PC-3 (cell line): ENCODE measurements around the gene TMEM39A. TPM values are rescaled to one million over a fixed set of nuclear protein-coding genes. Genes with fewer than 3 reads are reported as not detected.

Source experiments
- ATAC-seq: fragments of 200-7000 bp; cut with Tn5 transposase; 2 replicates; pipeline ENCODE4 v1.9.1; 2020; ENCODE audit warnings: mild to moderate bottlenecking, moderate library complexity
- BruUV-seq: library from RNA; stranded (reverse); fragments of 400-500 nt; replicated peaks from 2 replicates; lab custom pipeline; 2021; lab: Mats Ljungman, UMichigan
- CTCF ChIA-PET: fragments of 300-600 bp; sonication (Branson Sonifier 250); formaldehyde crosslinking; loops from one replicate; lab custom pipeline; 2022; ENCODE audit warnings: antibody characterized with exemption; lab: Charles Lee
- POLR2A ChIA-PET: fragments of 300-600 bp; sonication (Branson Sonifier 250); formaldehyde crosslinking; loops from one replicate; lab custom pipeline; 2022; ENCODE audit warnings: antibody characterized with exemption; ENCODE audit not compliant: unreplicated experiment; lab: Charles Lee
- DNase-seq: peaks from one replicate; pipeline ENCODE4 v3.0.0-alpha.2; 2015
- H2AFZ ChIP-seq: fragments of 300-600 bp; sonication (generic); 2 replicates; pipeline ENCODE4 v1.6.0; 2016; ENCODE audit warnings: antibody characterized with exemption, low read length
- H3F3A ChIP-seq: fragments of 300-600 bp; sonication (generic); one replicate; pipeline ENCODE4 v1.6.0; 2017; ENCODE audit warnings: antibody characterized with exemption, low read length, control low read depth, mild to moderate bottlenecking; ENCODE audit not compliant: unreplicated experiment
- H3K27ac ChIP-seq: fragments of 300-600 bp; sonication (generic); 2 replicates; pipeline ENCODE4 v1.5.1; 2016; ENCODE audit warnings: mild to moderate bottlenecking, low read length
- H3K27me3 ChIP-seq: fragments of 300-600 bp; sonication (generic); 2 replicates; pipeline ENCODE4 v1.6.1; 2016; ENCODE audit warnings: low read length, mixed read lengths
- H3K36me3 ChIP-seq: fragments of 300-600 bp; sonication (generic); 2 replicates; pipeline ENCODE4 v1.6.1; 2016; ENCODE audit warnings: low read depth, mixed run types, low read length, mixed read lengths
- H3K4me1 ChIP-seq: fragments of 300-600 bp; sonication (generic); 2 replicates; pipeline ENCODE4 v1.5.1; 2016; ENCODE audit warnings: low read length; ENCODE audit not compliant: insufficient read depth
- H3K4me2 ChIP-seq: fragments of 300-600 bp; sonication (generic); 2 replicates; pipeline ENCODE4 v1.6.0; 2016; ENCODE audit warnings: low read length
- H3K4me3 ChIP-seq: fragments of 300-600 bp; sonication (generic); 2 replicates; pipeline ENCODE4 v1.5.1; 2016; ENCODE audit warnings: mild to moderate bottlenecking, low read length, mixed read lengths
- H3K79me2 ChIP-seq: fragments of 300-600 bp; sonication (generic); 2 replicates; pipeline ENCODE4 v1.6.1; 2017; ENCODE audit warnings: low read length, mixed read lengths
- H3K9ac ChIP-seq: fragments of 300-600 bp; sonication (generic); 2 replicates; pipeline ENCODE4 v1.6.0; 2016; ENCODE audit warnings: mild to moderate bottlenecking, low read length
- H3K9me2 ChIP-seq: fragments of 300-600 bp; sonication (generic); replicated peaks from 2 replicates; pipeline ENCODE4 v1.6.1; 2016; ENCODE audit warnings: mixed run types, low read length, mixed read lengths
- H3K9me3 ChIP-seq: fragments of 300-600 bp; sonication (generic); 2 replicates; pipeline ENCODE4 v1.6.1; 2016; ENCODE audit warnings: low read length, mixed read lengths
- H4K20me1 ChIP-seq: fragments of 300-600 bp; sonication (generic); 2 replicates; pipeline ENCODE4 v1.6.1; 2016; ENCODE audit warnings: low read length, mixed read lengths
- EZH2 ChIP-seq: fragments of 300-600 bp; sonication (generic); IDR thresholded peaks from one replicate; pipeline ENCODE4 v1.6.1; 2017; ENCODE audit warnings: antibody characterized with exemption, mild to moderate bottlenecking, low read length; ENCODE audit not compliant: unreplicated experiment
- EZH2phosphoT487 ChIP-seq: fragments of 300-600 bp; sonication (generic); IDR thresholded peaks from 2 replicates; pipeline ENCODE4 v1.6.1; 2018; ENCODE audit warnings: mild to moderate bottlenecking, antibody characterized with exemption, low read length, borderline replicate concordance
- intact Hi-C: fragments of 100-400 bp; cut with micrococcal nuclease; formaldehyde crosslinking; loops from 2 replicates; pipeline ENCODE4 v1.9.0; 2023
- total RNA-seq: library from RNA; depleted of rRNA; stranded (reverse); fragments of >200 nt; gene quantifications from 2 replicates; pipeline ENCODE4 v1.2.3, GENCODE V29; 2014
- TF ChIP-seq, protein P1 (sequence below): fragments of 300-600 bp; sonication (generic); conservative IDR thresholded peaks from 2 replicates; pipeline ENCODE4 v1.5.1; 2017; ENCODE audit warnings: antibody characterized with exemption, low read depth, mild to moderate bottlenecking, low read length

TMEM39A gene
- total RNA-seq, 1 experiment from 2014 or later: 56.5 TPM

DNA sequence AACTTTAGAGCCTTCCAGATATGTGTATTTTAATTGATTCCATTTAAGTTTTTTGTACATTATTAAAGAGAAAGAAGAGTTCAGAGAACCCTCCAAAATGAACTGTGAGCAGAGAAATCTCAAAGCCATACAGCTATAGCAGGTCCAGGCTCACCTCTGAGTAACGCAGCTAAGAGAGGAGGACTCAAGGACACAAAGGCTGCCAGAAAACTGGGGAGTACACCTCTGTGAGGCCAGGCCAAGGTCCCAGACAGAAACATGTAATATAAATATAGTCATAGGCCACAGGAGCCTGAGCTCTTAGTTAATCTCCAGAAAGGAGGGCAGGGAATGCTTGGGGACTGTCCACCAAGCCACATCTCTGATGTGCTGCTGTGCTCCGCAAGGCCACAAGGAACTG lies 66.5 kb downstream of the TMEM39A start:
- no peaks in the 10 kb centered on the region for H3K27me3 ChIP-seq
- POLR2A ChIA-PET: no interaction called here
- CTCF ChIA-PET: no interaction called here
- H3K36me3 ChIP-seq: no peaks in the 10 kb centered on the region
- H3K79me2 ChIP-seq: no peaks in the 10 kb centered on the region
- no peaks in the 10 kb centered on the region for H3K4me1 ChIP-seq
- intact Hi-C loops: no loop called here
- ATAC-seq (no peak), DNase-seq (no peak)
- H3K4me2 ChIP-seq: no peak overlapping the region
- no peak overlapping the region for H3K4me3 ChIP-seq
- TF ChIP-seq EZH2phosphoT487 (no peak), EZH2 (no peak)
- TF ChIP-seq, protein P1, sequence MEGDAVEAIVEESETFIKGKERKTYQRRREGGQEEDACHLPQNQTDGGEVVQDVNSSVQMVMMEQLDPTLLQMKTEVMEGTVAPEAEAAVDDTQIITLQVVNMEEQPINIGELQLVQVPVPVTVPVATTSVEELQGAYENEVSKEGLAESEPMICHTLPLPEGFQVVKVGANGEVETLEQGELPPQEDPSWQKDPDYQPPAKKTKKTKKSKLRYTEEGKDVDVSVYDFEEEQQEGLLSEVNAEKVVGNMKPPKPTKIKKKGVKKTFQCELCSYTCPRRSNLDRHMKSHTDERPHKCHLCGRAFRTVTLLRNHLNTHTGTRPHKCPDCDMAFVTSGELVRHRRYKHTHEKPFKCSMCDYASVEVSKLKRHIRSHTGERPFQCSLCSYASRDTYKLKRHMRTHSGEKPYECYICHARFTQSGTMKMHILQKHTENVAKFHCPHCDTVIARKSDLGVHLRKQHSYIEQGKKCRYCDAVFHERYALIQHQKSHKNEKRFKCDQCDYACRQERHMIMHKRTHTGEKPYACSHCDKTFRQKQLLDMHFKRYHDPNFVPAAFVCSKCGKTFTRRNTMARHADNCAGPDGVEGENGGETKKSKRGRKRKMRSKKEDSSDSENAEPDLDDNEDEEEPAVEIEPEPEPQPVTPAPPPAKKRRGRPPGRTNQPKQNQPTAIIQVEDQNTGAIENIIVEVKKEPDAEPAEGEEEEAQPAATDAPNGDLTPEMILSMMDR: no peak
- H4K20me1 ChIP-seq: no peaks in the 10 kb centered on the region
- H2AFZ ChIP-seq: no peak overlapping the region
- H3F3A ChIP-seq: no peaks in the 10 kb centered on the region
- H3K27ac ChIP-seq: no peak overlapping the region
- BruUV-seq: no TSS peak
- H3K9me3 ChIP-seq: no peaks in the 10 kb centered on the region
- no peaks in the 10 kb centered on the region for H3K9me2 ChIP-seq
- H3K9ac ChIP-seq: no peak overlapping the region

DNA sequence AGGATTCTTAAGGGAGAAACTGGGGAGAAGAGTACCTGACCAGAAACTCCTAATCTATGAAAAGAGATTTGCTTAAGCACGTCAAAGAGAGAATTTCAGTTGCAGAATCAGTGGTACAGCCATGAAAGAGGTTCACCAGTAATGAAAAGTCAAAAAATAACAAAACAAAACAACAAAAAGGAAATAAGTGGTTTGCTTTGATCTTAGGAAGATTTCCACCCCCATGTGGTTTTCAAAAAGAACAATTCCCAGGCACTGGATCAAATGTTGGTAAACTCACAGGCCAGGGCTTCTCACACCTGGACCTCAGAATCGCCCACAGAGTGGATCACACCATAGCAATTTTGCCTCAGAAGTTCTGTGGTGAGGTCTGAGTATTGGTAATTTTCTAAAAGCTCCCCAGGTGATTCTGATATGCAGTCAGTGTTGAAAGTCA lies 67.5 kb downstream of the TMEM39A start:
- no peaks in the 10 kb centered on the region for H3K27me3 ChIP-seq
- no peak overlapping the region for H3K9ac ChIP-seq
- DNase-seq (no peak), ATAC-seq (no peak)
- no peak for TF ChIP-seq EZH2
- TF ChIP-seq EZH2phosphoT487: no peak
- TF ChIP-seq, protein P1: no peak
- BruUV-seq: no TSS peak
- H3F3A ChIP-seq: no peaks in the 10 kb centered on the region
- H3K4me3 ChIP-seq: no peak overlapping the region
- H2AFZ ChIP-seq: no peak overlapping the region
- H3K36me3 ChIP-seq: no peaks in the 10 kb centered on the region
- H3K79me2 ChIP-seq: no peaks in the 10 kb centered on the region
- intact Hi-C loops: no loop called here
- POLR2A ChIA-PET: no interaction called here
- CTCF ChIA-PET: no interaction called here
- no peak overlapping the region for H3K4me2 ChIP-seq
- no peaks in the 10 kb centered on the region for H4K20me1 ChIP-seq
- H3K4me1 ChIP-seq: no peaks in the 10 kb centered on the region
- no peak overlapping the region for H3K27ac ChIP-seq
- H3K9me2 ChIP-seq: no peaks in the 10 kb centered on the region
- no peaks in the 10 kb centered on the region for H3K9me3 ChIP-seq

DNA sequence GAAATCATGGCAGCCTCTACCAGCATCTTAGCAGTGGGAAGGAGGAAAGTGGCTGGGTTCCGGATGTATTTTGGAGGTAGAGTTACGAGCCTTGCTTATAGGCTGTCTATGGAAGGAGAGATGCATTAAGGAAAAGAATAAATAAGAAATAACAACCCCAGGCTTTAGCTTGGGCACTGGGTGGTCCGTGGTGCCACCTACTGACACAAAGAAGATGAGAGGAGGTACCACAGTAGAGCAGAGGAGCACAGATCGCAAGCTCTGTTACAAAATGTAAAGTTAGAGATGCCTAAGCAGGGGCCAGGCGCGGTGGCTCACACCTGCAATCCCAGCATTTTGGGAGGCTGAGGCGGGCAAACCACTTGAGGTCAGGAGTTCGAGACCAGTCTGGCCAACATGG lies 74.8 kb downstream of the TMEM39A start:
- ChIA-PET POLR2A (no interaction called here), CTCF (no interaction called here)
- Histone ChIP-seq H3K9me2 (no peaks in the 10 kb centered on the region), H2AFZ (no peak overlapping the region), H3K36me3 (no peaks in the 10 kb centered on the region; the same call in 1 of the 2 replicates), H3K27ac (no peak overlapping the region), H3F3A (no peaks in the 10 kb centered on the region), H4K20me1 (no peaks in the 10 kb centered on the region), H3K4me2 (no peak overlapping the region), H3K9ac (no peak overlapping the region), H3K9me3 (no peaks in the 10 kb centered on the region), H3K4me1 (no peaks in the 10 kb centered on the region), H3K79me2 (no peaks in the 10 kb centered on the region), H3K27me3 (no peaks in the 10 kb centered on the region), H3K4me3 (no peak overlapping the region)
- TF ChIP-seq EZH2phosphoT487 (no peak), EZH2 (no peak)
- TF ChIP-seq, protein P1: peak; percentile 26; the same call in 1 of the 2 replicates
- DNase-seq (no peak), ATAC-seq (no peak)
- BruUV-seq: no TSS peak
- intact Hi-C loops: no loop called here
